HG02973 (cell line): ENCODE results near the gene NBEAL2.
"Not testable (repeated sequence)": the region's sequence is repeated elsewhere in the genome, so short reads cannot be mapped to it uniquely, and the experiment has no call there.

Experiments
- ATAC-seq: cut with Tn5 transposase; IDR thresholded peaks from one replicate; pipeline ENCODE4 v1.9.1; 2021; ENCODE audit warnings: moderate library complexity; ENCODE audit not compliant: unreplicated experiment

Gene NBEAL2

DNA sequence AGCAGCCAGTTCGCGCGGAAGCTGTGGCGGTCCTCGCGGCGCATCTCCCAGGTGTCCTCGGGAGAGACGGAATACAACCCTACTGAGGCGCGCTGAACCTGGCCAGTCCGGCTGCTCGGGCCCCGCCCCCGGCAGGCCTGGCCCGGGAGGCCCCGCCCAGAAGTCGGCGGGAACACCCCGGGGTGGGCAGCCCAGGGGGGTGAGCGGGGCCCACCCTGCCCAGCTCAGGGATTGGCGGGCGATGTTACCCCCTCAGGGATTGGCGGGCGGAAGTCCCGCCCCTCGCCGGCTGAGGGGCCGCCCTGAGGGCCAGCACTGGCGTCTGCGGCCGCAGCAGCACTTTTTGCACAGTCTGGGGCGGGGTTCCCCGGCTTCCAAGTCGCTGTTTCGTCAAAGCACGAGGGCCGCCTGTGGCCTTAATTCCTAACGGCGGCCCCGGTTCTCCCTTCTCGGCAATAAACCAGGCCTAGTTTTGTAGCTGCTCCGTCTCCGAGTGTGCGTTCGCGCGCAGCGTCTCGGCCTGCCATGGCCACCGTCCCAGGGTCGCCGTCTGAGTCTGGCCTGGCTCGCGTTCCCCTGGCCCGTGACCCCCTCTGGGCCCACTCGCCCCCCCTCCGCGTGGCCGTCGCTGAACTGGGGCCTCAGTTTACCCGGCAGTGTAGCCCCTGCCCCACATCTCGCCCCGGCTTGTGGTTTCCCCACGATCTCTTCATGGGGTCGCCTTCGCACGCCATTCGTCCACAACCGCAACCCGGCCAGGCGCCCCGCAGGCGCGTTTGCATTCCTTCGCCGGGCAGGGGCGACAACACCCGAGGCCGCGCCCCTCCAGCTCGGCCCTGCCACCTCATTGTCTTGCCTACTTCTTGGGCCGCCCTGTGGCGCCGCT, 30.0 kb downstream of the NBEAL2 start:
- ATAC-seq = peak; percentile 48

- ATAC-seq = no peak
Observed at GRCh38 chr3:47010111-47010712, 30.7 kb downstream of the NBEAL2 start.

DNA sequence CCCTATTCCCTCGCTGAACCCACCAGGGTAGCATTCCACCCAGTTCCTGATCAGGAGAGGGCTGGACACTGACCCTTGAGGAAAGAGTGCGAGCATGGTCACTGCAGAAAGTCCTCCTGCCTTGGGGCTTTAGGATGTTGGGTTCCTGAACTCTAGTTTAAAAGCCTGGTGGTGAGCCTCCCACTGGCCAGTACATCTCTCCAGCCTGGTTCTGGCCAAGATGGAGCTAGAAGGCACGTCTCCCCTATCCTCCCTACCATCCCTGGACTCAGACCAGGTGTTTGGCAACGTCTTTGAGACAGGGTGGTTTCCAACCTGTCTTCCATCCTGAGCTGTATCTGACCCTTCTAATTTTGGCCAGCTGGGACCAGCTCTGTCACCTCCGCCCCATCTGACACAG, 31.4 kb downstream of the NBEAL2 start:
- ATAC-seq = no peak

DNA sequence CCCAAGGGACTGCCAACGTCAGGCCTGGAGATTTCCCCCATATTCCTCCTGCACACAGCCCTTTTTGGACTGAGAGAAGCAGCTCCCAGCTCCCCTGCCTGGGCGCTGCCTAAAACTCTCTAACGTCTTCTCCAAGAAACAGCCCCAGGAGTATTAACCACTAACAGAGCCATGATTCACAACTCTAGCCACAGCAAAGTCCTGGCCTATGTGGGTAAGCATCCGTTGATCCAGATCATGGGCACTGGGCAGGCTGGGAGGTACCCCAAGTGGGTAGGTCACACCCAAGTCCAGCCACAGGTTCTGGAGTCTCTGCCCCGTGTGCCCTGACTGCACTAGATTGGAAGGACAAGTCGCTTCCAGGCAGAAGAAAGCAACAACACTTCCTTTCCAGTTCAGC, 31.9 kb downstream of the NBEAL2 start:
- ATAC-seq = no peak

- no peak for ATAC-seq
Observed at GRCh38 chr3:47012342-47013230, 33.1 kb downstream of the NBEAL2 start.

- ATAC-seq = no peak
Observed at GRCh38 chr3:47013231-47013630, 33.8 kb downstream of the NBEAL2 start.

- ATAC-seq = no peak
Observed at GRCh38 chr3:47014036-47014435, 34.6 kb downstream of the NBEAL2 start.

DNA sequence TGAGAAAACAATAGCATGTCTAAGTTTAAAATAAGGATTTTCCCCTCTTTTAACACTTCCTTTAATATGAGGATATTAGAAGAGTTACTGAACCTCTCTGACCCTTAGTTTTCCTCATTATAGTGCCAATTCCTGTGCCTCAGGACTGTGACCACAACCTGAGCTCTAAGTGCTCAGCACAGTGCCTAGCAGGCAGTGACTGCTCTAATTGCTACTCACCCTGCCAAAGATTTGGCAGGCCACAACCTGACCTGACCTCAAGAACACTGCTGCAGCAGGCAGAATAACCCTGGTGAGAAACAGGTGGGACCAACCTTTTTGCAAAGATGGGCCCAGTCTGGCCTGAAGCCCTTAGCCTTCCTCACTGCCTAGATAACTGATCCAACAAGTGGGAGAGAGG, 35.7 kb downstream of the NBEAL2 start:
- ATAC-seq = no peak

DNA sequence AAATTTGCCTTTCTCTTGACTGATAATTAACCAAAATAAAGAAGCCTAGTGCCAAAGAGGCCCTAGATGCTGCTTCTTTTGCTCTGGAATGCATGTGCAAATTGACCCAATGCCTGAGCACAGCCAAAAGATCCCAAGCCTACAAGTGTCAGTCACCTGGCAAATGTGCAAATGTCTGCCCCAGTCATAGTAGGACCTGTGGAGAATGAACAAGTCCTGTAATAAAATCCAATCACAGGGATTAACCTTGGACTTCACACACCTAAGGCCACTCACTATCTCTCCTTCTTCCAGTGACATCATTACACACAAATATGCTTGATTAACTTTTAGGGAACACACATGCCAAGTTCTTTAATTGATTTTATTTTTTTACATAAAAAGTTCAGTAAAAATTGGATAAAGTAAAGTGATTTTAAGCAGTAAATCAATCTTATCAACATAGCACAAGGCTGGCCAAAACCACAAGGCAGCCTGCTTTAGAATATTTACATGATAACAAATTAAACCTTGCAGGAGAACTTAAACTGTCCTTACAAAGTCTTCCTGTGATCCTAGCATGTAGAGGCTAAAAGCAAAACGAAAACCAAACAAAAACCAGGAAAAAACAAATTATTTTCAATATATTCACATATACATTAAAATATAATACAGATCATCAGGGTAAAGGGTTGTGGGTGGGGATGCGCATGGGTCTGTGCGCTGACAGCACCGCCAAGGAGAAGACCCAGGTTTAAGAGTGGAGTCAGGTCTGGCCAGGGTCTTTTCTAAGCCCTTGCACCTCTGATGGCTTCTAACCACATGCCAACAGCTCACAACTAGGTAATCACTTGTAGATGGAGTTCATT, 36.8 kb downstream of the NBEAL2 start:
- no peak for ATAC-seq

- ATAC-seq = no peak
Observed at GRCh38 chr3:47016934-47017435, 37.5 kb downstream of the NBEAL2 start.

DNA sequence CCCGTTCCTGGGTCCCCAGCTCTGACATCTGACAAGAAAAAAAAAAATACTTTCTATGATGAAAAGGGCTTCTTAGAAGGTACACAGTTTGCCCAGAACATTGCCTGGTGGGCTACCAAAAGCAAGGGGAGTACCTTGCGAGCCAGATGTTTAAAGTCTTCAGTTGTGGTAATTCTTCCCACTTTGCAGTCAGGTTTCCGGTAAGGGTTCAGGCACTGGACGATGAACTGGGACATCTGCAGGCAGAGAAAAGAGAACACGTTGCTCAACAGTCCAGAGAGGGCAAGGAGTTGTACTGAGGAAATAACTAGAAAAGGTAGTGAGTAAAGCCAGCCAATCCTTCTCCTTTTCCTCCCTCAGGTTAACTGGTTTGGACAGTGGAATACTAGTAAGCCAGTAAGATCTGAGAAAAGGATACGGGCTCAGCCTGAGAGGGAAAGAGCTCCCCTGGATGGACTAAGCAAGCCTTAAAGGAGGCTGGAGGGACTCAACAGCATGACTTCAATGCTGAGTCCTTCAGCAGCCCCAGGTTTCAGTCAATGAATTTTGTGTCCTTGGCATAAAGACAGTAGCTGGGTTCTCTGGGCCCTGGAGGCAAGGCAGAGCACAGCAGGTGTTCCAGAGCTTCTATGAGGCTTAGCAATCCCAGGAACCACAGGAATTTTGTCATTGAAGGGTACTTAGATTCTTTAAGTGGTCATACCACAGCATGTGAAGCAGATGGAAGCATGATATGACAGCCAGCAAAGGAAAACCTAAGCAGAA, 38.2 kb downstream of the NBEAL2 start:
- no peak for ATAC-seq

DNA sequence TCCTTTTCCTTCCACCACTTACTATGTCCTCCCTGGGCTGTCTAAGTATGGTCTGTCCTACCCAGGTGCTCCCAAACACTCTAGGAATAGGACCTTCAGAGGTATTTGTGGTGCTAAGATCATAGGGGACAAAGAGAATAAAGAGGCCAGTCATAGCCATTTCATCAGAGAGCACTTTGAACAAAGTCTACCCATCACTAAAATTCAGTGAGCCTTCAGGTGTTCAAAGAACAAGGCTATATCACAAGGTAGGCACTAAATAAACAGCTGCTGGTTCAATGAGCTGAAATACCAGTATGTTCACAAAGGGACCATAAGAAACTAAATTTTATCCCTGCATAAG, 38.8 kb downstream of the NBEAL2 start:
- ATAC-seq = no peak

GRCh38 chr3:47019201-47019600, 39.7 kb downstream of the NBEAL2 start:
- no peak for ATAC-seq

DNA sequence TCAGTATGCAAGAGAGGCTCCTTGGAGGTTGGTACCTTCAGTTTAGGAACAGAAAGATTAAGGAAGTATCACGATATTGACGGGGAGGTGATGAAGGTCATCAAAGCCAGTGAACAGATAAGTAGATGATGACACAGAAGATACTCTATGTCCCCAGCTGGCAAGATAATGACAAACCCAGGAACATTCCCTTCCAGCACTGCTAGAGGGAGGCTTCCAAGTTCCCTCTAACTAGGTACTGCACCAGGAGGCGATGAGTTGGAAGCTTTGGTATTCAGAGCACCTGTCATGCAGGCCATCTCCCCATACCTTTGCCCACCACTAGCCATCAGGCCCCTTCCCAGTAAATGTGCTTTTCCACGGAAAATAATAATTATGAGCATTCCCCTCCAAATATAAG, 40.8 kb downstream of the NBEAL2 start:
- no peak for ATAC-seq

DNA sequence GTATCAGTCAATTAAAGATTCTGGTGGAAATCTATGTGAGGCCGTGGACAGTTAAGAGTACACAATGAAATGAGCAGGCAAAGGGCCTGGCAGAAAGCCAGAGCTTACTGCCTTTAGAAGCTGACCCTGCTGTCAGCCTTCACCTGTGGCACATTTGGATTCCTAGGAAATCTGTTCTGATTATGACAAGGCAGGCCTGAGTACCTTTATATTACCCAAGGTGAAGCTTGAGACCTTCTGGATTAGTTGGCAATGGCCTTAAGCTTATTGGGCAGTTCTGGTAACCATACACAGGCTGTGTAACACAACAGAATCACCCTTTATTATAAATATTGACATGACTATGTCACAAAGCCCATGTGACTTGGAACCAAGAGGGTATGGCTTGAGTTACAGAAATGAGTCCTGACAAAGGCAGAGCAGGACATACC, 43.2 kb downstream of the NBEAL2 start:
- ATAC-seq = no peak

DNA sequence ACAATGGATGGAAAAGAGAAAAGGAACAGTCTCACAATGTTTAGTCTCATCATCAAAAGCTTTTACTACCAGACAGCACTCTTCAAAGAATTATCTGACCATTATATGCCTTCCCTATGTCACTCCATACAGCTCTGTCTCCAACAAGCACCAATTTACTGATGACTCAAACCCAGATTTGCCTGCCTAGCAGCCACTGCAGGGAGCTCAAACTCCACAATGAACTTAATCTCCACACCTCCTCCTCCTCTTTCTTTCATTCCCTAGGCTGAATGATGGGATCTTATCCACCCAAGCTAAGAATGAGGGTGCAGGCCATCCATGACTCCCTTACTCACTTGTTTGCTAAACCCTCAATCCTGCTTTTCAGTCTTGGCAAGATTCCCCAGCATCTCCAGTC, 45.5 kb downstream of the NBEAL2 start:
- ATAC-seq = no peak

- ATAC-seq = not testable (repeated sequence)
Observed at GRCh38 chr3:47026432-47026831, 47.0 kb downstream of the NBEAL2 start.

GRCh38 chr3:47028146-47028545, 48.7 kb downstream of the NBEAL2 start:
- ATAC-seq = no peak

- ATAC-seq = no peak
Observed at GRCh38 chr3:47028667-47029066, 49.2 kb downstream of the NBEAL2 start.

DNA sequence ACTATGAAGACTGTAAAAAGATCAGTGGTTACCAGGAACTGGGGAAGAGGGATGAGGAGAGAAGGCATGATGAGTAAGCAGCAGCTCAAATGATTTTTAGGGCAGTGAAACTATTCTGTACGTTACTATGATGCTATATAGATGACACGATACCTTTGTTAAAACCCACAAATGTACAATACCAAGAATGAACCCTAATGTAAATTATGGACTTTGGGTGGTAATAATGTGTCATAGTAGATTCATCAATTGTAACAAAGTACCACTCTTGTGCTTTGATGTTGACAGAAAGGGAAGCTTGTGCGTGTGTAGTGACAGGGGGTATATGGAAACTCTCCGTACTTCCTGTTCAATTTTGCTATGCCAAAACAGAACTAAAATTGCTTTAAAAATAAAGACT, 51.6 kb downstream of the NBEAL2 start:
- not testable (repeated sequence) for ATAC-seq
